Kasumi-1 (cell line): ENCODE results near the gene FBLN2.
"Not testable (repeated sequence)": the region's sequence is repeated elsewhere in the genome, so short reads cannot be mapped to it uniquely, and the experiment has no call there.

ENCODE experiments used
- DNase-seq, 2 experiments: peaks; one replicate each; lab custom pipeline; 2025; lab: John Stamatoyannopoulos, UW

FBLN2 gene

DNA sequence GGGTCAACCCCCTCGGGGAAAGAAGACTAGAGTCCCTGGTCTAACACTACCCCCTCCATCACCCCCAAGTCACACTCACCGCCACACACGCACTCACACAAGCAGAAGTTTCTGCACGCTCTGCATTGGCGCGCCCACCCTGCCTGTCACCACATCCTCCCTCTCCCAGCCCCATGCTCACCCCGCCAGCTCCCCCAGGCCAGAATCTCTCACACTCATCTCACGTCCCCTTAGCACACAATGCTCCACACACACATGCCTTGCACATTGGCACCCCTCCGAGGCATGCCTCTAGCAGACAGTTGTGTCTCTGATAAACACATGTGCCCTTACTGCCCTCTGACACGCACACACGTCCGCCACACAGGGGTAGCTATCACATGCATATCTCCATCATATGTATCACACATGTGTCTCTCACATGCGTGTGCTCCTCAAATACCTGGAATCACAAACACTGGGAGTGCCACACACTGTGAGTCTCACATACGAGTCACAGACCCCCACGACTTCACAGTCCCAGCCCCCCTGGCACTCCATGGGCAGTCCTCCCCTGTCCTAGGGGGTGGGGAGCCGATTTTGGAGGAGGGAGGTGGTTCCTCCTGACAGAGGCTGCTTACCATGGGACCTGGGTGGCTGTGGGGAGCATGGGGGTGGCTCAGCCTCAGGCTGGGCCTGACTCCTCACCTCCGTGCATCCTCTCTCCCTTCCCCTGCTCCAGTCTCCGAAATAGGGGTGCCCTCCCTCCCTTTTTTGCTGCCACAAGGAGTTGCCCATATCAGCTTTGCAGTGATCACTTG is 898 bp downstream of the FBLN2 start:
- no peak for DNase-seq

DNA sequence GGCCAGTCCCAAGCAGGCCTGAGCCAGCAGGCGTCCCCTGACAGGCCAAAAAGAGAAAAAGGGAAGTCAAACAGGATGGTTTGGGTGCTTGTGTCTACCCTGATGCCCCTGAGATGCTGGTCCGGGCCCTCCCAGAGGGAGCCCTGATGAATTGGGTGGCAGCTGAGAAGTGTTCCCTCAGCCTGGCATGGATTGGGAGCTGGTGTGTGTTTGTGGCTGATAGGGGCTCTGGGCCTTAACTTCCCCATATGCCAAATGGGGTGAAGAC is 1.4 kb downstream of the FBLN2 start:
- peak in 1 of 2 experiments; percentile 27 for DNase-seq

DNA sequence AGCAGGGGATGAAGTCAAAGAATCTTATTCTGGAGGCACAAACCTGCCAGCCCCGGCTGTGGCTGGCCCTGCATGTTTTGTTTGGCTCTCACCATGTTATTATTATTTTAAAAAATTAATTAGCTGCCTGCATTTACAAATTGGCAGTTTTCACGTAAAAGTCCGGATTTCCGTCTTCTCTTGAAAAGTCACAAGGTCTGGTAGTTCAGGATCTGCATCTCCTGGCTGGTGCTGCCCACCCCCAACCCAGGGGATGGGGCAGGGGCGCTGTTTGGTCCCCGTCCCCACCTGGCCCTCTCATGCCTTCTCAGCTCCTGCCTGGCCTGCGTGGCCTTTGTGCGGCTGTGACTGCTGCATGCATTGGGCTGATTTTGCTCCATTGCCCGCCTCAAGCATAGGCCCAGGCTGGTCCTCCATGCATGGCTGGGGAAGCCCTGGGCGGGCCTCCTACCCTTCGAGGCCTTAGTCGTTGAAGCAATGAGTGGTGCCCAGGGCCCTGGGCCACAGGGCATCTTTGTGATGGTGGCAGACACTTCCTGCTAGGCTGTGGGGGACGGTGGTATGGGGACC is 2.0 kb downstream of the FBLN2 start:
- DNase-seq = no peak

DNA sequence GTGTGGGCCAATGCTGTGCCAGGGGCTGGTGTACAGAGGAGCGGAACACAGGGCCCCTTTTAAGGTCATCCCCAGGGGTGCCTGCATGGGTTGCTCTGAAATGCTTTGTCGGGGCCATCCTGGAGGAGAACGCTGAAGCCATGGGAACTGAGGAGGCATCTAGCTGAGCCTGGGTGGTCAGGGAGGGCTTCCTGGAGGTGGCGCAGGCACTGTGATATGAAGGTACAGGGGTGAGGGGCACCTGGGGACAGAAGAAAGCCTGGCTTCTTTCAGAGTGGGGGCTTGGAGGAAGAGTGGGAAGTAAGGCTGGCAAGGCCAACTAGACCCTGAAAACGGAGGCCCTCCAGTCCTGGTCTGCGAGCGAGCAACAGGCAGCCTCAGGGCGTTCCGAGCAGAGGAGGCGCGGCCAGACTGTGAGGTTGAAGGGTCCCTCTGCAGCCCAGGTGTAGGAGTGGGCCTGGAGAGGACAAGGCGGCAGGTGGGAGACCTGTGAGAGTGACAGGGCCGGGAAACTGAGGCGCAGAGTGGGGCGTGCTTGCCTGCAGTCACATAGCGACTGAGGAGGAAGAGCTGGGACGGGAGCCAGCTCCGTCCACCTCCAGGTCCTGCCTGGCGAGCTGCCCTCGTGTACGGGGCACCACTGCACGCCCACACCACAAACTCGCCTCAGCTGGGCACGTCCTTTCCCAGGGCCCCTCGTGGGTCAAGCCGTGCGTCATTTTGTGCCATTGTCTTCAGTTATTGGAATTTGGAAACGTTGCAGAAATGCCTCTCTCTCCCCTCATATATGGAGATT is 4.1 kb downstream of the FBLN2 start:
- DNase-seq = no peak

DNA sequence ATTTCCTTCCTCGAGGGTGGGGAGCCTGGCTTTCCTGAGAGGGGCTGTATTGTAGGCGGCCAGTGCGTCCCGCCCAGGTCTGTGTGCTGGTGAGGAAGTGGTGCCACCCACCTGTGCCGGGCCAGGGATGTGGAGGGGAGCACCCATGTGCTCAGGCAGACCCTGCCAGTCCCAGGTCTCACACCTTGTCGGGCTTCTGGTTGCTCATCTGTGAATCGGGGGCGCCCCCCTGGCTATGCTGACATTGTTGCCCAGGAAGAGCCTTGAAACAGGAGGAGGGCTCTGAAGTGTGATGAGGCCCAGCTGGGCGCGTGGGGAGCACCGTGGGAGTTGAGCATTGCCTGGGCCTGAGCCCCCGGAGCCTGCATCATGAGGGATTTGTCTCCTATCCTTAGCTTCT is 4.8 kb downstream of the FBLN2 start:
- no peak for DNase-seq

DNA sequence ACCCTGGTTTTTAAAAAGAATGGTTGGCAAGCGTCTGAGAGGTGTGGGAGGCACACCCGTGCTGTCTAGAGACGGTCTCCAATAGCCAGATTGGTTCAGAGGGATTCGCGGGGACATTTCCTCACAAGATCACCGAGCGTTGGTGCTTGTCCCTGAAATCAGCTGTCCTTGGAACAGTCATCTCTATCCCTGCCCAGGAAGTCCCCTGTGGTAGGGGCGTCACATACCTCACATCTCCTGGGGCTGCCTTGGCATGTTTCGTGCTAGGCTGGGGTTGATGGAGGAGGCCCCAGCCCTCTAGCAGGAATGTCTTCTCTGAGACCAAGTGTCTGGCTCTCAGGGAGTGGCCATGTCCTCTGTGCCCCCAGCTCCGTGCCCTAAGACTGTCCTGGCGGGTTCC is 6.8 kb downstream of the FBLN2 start:
- no peak for DNase-seq

DNA sequence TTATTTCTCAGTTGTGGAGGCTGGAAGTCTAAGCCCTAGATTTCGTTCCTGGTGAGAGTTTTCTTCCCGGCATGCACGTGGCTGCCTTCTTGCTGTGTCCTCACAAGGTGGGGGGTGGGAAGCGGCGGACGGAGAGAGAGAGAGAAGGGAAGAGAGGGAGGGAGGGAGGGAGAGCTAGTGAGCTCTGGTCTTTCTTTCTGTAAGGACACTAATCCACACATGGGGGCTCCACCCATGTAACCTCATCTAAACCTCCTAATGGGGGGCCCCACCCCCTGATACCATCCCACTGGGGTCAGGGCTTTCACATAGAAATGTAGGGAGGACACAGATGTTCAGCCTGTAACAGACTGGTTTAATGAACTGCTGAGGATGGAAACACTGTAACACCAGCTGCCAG is 7.3 kb downstream of the FBLN2 start:
- no peak for DNase-seq

DNA sequence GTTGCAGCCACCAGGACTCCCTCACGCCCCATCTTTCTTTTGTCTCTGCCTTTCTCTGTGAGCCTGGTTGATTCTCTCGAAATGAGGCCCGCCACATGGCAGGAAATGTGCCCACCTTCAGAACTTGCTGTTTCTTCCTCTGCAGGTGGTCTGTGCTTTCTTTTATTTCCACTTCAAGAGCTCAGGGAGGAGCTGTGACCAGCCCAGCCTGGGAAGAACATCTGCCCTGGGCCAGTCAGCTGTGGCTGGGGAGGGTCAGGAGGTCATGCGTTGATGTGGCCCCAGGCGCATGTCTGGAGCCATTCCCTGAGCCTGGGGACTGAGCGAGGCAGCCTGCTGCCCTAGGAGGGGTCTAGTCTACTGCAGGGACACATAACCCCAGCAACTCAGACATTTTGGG is 8.0 kb downstream of the FBLN2 start:
- no peak for DNase-seq

DNA sequence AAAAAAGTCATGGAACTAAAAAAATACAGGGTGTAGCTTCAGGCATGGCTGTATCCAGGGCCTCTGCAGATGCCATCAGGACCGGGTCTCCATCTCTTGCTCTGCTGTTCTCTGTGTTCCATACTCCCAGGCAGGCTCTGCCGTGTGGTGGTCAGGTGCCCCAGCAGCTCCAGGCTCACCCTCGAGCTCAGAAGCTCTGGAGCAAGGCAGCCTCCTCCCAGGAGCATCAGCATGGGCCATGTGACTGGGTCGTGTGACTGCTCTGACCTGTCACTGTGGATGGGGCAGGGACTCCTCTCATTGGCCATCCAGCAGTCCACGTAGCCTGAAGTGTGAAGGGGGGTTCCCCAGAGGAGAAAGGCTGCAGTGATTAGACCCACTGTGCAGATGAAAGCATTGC is 8.5 kb downstream of the FBLN2 start:
- no peak for DNase-seq

DNA sequence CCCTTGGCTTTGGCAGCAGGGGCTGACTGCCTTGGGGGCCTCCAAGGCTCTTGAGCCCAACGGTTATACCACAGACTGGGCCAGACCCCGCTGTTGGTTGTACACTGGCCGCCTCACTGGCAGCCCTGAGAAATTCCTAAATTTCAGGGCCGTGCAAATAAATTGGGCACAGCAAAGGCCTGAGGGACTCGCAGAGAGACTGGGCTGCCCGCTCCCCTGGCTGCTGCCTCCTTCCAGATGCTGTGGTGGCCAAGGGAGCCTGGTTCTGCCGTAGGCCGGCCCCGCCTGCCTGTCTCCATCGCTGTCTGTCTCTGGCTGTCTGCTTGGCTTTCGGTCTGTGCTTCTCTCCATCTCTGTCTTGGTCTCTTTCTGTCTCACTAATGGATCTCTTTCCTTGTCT is 9.0 kb downstream of the FBLN2 start:
- DNase-seq = no peak

DNA sequence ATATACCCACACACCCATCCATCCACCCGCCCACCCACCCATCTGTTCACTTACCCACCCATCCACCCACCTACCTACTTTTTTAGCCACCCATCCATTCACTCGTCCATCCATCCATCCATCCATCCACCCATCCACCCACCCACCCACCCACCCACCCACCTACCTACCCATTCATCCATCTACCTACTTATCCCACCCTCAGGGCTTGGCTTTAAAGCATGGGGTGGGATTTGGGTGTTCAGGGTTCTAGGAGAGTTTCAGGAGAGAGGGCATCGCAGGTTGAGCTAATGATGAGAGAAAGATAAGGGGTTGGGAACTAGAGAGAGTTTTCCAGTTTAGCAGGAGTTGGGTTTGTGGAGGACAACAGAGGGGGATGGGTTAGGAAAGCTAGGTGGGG is 9.7 kb downstream of the FBLN2 start:
- DNase-seq = no peak

DNA sequence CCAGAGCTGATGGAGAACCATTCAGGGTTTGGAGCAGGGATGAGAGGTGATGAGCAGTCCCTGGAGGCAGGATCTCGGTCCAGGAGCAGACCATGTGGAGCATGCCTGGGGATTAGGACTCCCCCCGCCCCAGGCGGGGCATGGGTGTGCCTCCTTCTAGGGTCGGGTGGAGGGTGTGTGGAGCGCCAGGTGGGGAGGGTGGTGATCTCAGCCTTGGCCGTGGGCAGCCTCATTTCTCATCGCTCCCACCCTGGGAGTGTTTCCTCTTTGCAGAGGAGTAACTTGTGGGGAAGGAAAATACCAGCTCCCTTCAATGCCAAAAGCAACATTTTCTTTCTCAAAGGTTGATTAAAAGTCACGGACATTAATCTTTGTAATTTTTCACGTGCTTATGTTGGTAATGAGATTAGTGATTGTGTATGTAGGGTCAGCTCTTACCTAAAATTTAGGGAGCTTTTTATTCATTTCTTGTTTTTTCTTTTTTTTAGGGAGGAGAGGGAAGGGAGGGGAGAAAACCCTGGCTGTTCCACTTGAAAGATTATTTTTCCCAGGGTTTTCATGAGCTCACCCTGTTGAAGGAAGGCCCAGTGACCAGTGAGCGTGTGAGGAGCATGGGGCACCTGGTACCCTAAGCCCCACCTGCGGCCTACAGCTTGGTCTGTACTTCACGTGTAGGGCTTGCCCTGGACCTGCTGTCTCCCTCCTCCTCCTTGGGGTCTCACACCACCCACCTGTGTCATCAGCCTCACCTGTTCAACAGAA is 11.0 kb downstream of the FBLN2 start:
- no peak for DNase-seq

DNA sequence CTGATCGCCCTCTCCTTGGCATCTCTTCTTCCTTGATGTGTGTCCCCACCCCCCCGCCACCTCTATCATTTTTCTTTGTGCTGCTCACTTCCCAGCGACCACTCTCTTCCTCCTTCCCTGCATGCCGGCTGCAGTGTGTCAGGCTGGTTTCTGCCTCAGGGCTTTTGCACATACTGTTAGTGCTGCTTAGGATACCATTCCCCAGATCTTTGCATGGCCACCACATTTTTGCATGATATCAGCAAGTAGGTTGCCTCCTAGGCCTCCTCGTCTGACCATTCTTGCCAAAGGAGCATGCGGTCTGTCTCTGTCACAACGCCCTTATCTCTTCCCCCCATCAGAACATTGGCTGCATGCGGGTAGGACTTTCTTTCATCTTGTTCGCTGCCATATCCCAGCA is 12.5 kb downstream of the FBLN2 start:
- DNase-seq = no peak

DNA sequence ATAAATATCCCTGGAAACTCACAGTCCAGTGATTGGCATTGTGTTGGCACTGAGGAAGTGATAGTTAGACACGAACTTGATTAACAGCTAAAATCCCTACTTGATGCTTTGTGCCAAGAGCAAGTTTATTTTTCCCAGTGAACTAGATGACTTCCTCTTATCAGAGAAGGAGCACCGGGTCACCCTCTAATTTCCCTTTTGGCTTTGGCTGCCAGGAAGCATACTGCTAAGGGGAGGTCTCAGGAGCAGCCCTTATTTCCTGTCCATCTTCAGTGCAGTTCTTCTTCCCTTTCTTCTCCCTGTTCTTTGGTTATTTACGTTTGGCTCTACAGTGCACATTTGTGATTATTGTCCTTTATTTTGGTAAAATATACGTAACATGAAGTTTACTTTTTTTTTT is 13.0 kb downstream of the FBLN2 start:
- DNase-seq = peak; percentile 10 to 16

DNA sequence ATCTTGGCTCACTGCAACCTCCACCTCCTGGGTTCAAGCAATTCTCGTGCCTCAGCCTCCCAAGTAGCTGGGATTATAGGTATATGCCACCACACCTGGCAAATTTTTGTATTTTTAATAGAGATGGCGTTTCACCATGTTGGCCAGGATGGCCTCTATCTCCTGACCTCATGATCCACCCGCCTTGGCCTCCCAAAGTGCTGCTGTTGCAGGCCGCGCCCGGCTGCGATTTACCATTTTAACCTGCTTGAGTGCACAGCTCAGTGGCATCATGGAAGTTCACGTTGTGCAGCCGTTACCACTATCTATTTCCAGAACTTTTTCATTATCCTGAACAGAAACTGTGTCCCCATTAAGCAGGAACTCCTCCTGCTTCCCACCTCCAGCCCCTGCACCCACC is 13.5 kb downstream of the FBLN2 start:
- DNase-seq = not testable (repeated sequence)

DNA sequence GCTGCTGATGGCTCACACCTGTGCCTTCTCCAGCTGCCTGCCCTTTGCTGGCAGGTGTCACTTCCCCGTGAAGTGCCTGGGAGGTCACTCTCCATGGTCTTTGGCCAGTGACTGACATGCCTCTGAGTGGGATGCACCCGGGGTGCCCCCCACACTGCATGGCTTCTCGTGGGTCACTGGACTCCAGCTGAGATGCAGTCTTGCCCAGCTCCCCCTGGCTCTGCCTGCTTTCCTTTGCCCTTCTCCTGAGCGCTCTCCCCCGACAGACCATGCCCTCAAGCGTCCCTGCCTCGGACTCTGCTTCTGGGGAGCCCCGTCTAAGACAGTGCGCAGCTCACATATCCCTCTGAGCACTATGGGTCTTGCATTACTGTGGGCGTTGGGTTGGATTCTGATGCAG is 14.4 kb downstream of the FBLN2 start:
- no peak for DNase-seq

DNA sequence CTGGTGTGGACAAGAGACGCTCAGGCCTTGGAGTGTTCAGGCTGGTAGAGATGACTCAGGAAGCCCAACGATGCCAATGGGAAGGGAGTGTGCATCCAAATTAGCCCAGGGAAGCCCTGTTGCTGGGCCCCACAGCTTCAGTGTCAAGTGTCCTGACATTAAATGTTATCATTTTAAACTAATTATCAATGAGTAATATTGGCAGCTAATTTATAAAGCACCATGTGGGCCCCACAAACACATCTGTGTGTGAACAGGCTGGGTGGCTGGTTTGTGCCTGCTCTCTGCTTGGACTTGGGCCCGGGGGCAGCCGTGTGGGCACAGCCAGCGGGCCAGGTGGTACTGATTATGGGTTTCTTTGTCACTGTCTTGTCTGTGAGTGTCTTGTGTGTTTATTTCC is 15.0 kb downstream of the FBLN2 start:
- DNase-seq = no peak

DNA sequence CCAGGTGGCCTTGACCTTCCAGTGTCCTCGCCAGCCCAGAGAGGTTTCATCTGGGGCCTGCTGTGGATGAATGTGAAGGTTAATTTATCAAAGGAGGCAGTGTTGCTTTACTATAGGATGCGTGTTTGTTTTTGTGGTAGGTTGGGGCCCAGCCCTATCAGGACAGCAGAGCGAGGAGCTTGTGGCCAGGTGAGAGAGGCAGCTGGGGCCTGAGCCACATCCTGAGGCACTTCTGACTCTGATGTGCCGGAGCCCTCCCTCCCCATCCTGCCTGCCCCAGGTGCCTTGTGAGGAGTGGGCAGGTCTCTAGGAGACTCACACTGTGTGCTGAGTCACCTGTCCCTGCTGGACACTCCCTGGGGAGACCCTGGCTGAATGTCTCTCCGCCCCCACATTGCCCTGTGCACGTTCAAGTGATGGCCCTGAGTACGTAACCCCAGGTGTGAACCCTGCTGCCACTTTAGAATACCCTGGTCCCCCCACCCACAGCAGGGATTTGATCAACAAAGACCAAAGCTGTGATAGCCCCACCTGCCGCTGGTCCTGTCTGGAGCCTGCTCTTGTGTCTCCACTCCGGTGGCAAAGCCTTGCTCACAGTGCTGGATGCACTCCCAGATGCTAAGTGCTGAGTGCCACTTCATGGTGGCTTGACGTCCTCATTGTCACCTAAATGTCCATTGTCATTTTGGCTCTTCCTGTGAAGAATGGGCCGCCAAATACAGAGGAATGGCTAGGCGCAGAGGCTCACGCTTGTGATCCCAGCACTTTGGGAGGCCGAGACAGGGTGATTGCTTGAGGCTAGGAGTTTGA is 16.0 kb downstream of the FBLN2 start:
- DNase-seq = no peak

DNA sequence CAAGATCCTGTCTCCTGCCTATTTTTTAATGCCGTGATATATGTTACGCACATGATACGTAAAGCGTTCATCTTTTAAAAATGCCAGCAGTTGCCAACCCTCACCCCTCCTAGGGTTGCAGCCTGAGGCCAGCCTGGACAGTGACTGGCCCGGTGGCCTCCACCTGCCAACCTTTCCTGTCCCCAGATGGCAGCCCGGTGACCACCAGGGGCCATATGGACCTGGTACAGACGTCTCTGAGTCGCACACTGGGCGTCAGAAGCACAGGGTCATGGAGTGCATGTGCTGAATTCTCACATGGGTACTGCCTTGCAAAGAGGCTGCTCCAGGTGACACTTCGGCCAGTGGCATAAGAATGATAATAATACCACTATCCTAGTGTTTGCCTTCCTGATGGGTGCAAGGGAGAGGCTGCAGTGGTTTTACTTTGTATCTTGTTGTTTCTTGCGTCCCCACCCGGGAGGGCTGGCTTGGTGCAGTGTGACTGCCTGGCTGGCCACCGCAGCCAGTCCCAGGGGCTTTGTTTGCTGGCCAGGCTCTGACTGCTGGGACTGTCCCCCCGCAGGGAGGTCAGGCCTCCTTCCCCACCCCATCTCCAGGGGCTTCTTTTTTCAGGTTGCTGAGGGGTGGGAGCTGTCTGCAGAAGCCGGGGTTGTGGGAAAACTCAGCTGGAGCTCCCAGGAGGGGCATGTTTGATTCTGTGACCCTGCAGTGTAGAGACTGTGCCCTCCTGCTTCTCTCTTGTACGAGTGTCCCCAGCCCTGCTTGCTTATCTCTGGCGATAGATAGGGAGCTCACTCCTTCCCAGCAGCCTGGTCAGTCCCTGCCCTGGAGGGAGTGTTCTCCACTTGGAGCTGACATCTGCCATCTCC is 16.9 kb downstream of the FBLN2 start:
- DNase-seq = no peak

DNA sequence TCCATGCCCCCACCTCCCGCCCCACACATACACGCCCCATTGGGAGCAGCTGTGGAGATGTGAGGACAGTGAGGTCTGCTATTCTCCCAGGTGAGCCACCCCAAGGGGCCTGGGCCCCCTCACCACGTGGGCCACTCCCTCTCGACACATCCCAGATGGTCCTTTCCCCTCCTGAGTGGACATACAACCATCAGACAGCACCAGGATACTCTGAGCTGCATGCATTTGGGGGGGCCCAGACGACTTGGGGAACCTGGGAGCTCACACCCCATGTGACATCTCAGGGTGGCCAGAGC is 17.5 kb downstream of the FBLN2 start:
- no peak for DNase-seq

DNA sequence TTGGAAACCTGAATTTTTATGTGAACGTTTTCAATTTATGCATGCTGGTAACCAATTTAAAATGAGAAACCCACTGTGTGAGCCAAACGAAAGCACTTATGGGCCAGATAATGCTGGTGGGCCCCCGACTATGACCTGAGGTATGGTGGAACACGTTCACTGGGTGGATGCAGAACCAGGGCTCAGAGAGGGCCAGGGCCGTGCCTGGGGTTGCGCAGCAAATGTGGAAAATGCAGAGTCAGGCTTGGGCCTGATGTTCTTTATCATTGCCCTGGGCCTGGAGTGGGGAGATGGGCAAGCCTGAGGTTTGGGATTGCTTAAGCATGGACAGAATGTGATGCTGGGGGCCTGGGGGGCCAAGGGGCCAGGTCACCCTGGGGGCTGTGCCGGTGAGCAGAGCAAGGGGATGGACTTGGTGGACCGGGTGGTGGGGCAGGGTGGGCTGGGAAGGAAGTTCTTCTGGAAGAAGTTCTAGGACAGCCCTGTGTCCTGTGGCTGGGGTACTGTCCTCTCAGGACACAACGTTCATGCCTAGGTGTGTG is 17.9 kb downstream of the FBLN2 start:
- DNase-seq = no peak
